Measurements from ENCODE around the gene ADGRB3.
"Not testable (repeated sequence)": the region's sequence is repeated elsewhere in the genome, so short reads cannot be mapped to it uniquely, and the experiment has no call there.

The ADGRB3 gene

DNA sequence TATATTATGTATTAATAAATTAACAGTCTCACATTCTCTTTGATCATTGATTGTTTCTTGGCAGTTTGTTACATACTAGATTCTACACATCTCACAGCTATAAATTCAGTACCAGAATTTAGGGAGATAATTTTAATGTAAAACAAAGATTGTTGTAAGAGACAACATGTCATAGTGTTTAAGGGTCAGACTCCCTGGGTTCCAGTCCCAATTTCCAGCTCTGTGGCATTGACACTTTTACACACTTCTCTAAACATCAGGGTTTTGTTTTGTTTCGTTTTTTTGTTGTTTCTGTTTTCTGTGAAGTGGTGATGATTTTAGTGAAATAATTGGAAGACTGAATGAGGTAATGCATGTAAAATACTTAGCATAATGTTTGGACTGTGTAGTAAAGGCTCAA lies 19.9 kb downstream of the ADGRB3 start:
- DNase-seq (ENCODE audit: insufficient read length, low spot score) (no peak), FAIRE-seq (no peak)
- TF ChIP-seq POLR2A (IDR thresholded peaks at IDR 0.05; ENCODE audit: low read depth, low read length) = no peak

DNA sequence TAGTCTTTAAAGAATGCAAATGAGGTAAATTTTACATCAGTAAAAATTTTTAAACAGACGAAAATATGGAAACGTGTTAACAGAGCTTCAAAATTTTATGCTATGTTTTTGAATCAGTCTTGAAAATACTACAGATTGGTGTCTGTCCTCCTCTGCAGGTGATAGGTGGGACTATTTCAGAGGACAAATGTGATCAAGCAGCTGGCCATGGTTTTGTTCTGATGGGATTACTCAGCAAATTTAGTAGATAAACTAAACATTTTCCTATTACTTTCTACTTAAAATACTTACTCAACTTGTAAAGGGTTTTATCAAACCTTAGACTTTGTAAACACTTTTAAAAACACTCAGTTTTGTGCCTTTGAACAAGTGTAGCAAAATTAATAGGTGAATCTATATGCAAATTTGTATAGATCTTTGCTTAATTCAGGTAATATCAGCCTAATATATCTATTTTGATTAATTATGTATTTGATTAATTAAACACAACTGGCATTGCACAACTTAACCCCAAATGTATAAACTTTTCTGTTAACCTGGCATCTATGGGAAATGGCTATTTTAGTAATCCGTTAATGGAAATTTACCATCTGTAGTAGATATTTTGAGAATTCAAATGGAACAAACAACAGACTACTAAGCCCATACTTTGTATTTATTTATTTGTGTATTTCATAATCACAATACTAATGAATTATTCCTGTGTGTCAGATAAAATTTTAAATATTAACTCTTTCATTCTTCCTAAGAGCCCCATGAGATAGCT lies 22.5 kb downstream of the ADGRB3 start:
- DNase-seq (ENCODE audit: insufficient read length, low spot score) (no peak), FAIRE-seq (no peak)
- TF ChIP-seq POLR2A (IDR thresholded peaks at IDR 0.05; ENCODE audit: low read depth, low read length) = no peak

DNA sequence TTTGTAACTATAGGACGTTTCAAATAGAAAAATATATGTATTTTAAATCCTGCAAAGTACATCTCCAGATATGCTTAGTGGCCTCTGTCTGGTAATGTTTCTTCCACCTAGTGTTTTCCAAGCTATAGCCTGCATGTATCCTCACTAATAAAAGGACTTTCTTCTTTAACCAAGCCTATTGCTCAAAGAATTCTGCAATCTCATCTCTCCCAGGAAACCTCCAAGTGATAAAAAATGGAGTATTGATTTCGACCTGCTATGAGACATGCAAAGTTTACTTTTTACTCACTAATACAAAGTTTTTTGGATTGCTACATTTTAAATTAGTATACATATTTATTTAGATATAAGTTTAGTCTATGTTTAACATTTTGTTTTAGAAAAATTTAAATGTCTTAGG lies 23.3 kb downstream of the ADGRB3 start:
- FAIRE-seq (no peak), DNase-seq (ENCODE audit: insufficient read length, low spot score) (no peak)
- TF ChIP-seq POLR2A (IDR thresholded peaks at IDR 0.05; ENCODE audit: low read depth, low read length) = no peak

DNA sequence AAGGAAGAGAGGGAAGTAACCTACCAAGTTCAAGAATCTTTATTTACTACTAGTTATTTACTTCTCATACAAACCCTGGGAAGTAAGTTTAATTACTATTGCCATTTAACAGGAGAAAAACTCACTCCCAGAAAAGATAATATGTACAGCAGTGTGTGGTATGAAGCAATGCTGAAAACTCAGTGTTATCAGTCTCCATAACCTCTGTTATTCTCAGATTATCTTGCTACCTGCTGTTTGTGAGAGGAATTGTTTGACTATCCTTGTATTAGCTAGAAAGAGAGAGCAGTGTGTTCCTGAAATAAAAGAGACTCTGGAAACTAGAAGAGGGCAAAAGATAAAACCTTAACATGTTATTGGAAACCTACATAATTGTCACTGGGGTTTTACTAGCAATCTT lies 38.2 kb downstream of the ADGRB3 start:
- FAIRE-seq = no peak
- no peak for TF ChIP-seq POLR2A (IDR thresholded peaks at IDR 0.05; ENCODE audit: low read depth, low read length)
- no peak for DNase-seq (ENCODE audit: insufficient read length, low spot score)

DNA sequence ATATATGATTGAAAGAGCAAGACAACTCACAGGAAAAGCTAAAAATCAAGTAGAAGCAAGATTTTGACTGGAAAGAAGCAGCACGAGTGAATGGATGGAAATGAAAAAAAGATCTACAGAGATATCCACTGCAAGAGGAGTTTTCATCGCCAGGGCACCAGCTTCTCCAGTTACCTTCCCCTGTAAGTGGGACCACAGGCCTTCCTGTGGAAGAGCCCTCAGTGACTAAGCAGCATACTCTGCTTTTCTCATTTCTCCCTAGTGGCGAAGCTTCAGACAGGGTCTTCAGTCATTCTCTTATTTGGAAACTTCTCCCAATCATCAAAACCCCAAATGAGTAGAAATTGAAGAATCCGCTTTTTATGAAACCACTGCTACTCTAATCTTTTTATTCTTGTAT lies 40.5 kb downstream of the ADGRB3 start:
- FAIRE-seq = no peak
- no peak for DNase-seq (ENCODE audit: insufficient read length, low spot score)
- no peak for TF ChIP-seq POLR2A (IDR thresholded peaks at IDR 0.05; ENCODE audit: low read depth, low read length)

DNA sequence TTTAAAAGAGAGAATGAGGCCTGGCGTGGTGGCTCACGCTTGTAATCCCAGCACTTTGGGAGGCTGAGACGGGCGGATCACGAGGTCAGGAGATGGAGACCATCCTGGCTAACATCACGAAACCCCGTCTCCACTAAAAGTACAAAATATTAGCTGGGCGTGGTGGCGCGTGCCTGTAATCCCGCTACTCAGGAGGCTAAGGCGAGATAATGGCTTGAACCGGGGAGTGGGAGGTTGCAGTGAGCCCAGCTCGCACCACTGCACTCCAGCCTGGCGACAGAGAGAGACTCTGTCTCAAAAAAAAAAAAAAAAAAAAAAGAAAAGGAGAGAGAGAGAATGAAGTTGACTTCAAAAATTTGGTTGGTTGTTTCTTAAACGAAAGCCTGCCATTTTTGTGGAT lies 41.0 kb downstream of the ADGRB3 start:
- not testable (repeated sequence) for DNase-seq (ENCODE audit: insufficient read length, low spot score); FAIRE-seq

DNA sequence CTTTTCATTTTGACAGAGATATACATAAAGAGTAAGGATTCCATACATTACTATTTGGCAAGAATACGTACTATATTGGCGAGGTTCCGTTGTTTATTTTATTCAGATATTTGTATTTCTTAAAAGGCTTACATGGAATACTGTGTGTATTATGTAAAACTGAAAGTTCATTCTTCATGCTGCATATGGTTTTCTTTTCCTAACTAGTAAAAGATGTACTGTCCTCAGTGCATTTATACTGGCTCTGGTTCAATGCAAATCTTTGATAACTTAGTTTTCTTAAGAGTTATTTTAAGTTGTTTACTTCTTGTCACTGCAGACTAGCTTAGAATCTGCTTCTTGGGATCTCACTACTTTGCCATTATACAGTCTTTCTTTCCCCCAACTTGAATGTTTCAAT lies 42.0 kb downstream of the ADGRB3 start:
- no peak for TF ChIP-seq POLR2A (IDR thresholded peaks at IDR 0.05; ENCODE audit: low read depth, low read length)
- no peak for DNase-seq (ENCODE audit: insufficient read length, low spot score)
- FAIRE-seq = no peak

DNA sequence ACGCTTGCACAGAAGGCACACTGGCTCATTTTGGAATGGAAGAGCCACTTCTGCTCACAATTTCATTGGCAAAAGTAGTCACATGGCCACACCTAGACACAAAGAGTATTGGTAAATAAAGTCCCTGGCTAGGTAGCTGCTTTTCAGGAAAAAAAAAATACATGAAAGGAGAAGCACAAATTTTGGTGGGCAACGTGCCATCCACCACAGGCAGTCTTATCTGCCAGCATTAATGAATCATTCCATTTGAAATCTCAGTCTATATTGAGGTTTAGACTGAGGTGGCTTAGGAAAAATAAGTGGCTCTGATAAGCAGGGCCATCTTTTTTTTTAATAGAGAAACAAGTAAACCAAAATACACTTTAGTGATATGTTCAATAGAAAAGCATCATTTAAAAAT lies 44.3 kb downstream of the ADGRB3 start:
- no peak for TF ChIP-seq POLR2A (IDR thresholded peaks at IDR 0.05; ENCODE audit: low read depth, low read length)
- FAIRE-seq = no peak
- DNase-seq (ENCODE audit: insufficient read length, low spot score) = no peak

DNA sequence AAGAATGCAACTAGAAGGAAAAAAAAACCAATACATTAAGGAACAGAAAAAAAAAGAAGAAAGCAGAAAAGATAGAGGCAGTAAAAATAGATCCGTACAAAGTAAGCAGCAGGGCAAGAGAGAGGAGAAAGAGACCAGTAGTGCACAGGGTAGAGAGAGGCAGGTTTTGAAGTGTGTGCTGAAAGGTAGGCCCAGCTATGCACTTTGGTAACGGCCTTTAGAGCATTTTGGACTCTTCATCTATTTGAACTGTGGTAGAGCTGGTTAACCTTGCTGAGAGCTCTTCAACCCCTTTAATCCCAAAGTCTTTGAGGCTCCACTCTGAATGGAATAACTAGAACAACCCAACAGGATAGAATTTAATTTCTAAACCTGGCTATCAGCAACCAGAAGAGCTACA lies 45.2 kb downstream of the ADGRB3 start:
- FAIRE-seq = no peak
- no peak for TF ChIP-seq POLR2A (IDR thresholded peaks at IDR 0.05; ENCODE audit: low read depth, low read length)

DNA sequence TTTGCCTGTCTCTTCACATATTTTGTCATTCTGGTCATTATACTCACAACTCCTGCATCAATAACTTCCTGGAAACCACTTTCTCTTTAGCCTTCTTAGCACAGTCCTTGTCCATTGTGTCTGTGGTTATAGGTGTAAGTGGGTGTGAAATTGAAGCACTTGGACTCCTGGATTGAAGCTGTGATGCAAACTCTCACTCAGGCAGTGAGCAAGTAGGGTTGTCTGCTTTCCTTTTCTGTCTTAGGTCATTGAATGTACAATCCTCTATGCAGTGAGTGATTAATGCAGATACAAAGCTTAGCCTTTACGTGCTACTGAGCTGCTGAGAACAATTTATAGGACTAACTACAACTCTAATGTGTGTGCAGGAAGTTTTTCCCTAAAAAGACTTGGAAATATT lies 54.8 kb downstream of the ADGRB3 start:
- no peak for DNase-seq (ENCODE audit: insufficient read length, low spot score)
- peak; percentile 72 for FAIRE-seq

More for the DNA sequence above, 45.2 kb downstream of the ADGRB3 start:
- no peak for DNase-seq (ENCODE audit: insufficient read length, low spot score)

DNA sequence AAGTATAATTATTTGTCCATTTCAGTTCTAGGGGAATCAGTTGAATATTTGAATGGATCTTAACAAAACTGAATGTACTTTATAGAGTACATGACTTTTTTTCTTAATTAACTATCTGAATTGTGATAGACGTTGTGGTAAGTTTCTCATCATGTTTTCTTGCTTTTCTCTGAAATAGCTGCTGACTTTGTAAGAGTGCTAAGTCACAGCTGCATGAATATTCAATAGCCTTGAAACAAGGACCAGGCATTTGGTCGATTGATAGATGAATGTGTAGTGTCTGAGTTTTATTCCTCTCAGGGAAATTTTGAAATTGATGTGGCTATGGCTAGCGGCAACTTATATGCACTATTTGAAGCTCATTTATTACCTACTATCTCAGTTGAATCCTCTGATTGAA lies 56.0 kb downstream of the ADGRB3 start:
- DNase-seq (ENCODE audit: insufficient read length, low spot score) (no peak), FAIRE-seq (no peak)
- TF ChIP-seq POLR2A (IDR thresholded peaks at IDR 0.05; ENCODE audit: low read depth, low read length) = no peak

More for the DNA sequence above, 54.8 kb downstream of the ADGRB3 start:
- no peak for TF ChIP-seq POLR2A (IDR thresholded peaks at IDR 0.05; ENCODE audit: low read depth, low read length)

DNA sequence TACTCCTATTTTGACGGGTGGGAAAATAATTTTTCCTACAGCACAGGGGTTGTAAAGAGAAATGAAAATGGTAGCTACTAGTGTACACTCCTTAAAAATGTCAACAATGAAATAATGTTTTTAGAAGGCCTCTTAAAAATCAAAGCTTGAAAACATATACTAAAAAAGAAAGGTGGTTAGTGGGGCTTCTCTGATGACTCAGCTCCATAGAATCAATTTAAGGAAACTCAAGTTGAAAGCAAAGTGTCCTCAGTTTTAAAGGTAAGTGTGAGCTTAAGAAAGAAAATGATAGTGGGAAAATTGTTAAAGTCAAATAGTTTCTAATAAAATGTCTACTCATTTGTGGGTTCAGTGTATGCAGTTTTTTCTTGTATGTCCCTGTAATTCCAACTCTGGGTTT lies 58.2 kb downstream of the ADGRB3 start:
- FAIRE-seq (no peak), DNase-seq (ENCODE audit: insufficient read length, low spot score) (no peak)
- TF ChIP-seq POLR2A (IDR thresholded peaks at IDR 0.05; ENCODE audit: low read depth, low read length) = no peak

DNA sequence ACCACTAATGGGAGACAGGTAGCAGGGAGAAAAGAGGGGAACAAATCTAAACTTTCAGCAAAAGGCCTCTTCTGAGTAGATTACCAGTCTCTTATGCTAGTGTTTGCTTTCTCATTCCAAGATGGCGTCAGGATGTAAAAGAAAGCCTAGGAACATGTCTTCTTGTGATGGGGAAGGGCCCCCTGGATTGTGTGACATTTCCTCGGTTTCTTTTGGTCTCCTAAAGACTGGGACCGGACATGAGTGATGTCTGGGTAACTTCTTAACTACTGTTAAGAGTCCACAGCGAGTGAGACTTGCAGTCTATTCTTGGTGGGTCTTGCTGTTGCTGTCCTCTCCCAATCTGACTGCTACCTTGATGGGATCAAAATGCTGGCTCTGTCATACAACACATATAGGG lies 60.3 kb downstream of the ADGRB3 start:
- DNase-seq (ENCODE audit: insufficient read length, low spot score) = no peak
- no peak for FAIRE-seq

DNA sequence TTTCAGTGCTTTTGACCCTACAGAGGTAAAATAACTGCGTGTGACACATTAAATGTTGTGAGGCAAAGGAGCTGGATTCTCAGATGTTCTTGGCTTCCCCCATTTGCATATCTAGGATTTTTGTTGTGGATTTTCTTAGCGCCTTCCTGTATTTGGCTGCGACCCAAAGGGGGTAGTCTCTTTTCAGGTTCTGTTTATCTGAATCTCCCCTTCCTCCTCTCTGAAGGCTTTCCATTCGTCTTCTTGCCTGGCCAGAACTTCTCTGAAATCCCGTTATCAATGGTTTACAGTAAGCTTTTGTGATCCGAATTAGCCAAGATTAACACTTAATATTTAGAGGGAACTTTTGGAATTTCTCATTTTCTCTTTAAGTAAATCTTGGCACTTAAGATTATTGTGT lies 60.8 kb downstream of the ADGRB3 start:
- TF ChIP-seq POLR2A (IDR thresholded peaks at IDR 0.05; ENCODE audit: low read depth, low read length) = no peak
- no peak for DNase-seq (ENCODE audit: insufficient read length, low spot score)
- FAIRE-seq = no peak

More for the DNA sequence above, 60.3 kb downstream of the ADGRB3 start:
- no peak for TF ChIP-seq POLR2A (IDR thresholded peaks at IDR 0.05; ENCODE audit: low read depth, low read length)

DNA sequence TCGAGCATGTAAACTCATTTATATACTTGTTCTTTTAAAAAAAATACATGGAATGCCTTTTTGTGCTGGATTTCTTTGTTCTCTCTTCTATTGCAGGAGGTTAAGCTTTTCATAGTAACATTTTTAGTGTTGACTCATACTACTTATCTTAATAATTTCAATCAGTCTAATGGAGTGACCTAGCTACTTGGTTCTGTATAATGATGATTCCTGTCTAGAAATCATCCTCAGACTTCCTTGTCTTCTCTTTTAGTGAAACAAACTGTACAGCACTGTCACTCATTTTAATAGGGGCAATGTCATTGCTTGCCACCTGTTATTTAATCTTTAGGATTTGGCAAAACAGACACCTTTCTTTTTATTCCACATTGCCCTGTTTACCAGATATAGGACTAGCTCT lies 62.3 kb downstream of the ADGRB3 start:
- TF ChIP-seq POLR2A (IDR thresholded peaks at IDR 0.05; ENCODE audit: low read depth, low read length) = no peak
- DNase-seq (ENCODE audit: insufficient read length, low spot score) (no peak), FAIRE-seq (no peak)

DNA sequence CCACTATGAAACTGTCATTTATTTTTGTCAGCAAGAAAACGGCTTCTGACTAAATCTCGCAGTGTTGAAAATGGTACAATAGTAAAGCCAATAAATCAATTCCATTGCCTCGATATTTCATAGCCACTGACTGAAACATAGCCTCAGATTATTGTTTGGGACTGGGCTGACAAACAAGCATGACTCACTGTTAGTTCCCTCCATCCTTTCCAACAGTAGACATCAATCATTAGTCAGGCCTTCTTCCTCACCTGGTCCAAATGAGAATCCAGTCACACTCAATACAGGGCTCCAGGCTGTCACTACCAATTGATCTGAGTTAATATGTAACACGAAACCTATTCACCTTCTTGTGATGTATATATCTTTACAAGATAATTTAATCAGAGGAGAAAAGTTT lies 66.1 kb downstream of the ADGRB3 start:
- no peak for TF ChIP-seq POLR2A (IDR thresholded peaks at IDR 0.05; ENCODE audit: low read depth, low read length)
- no peak for DNase-seq (ENCODE audit: insufficient read length, low spot score)
- no peak for FAIRE-seq

All from H54 (cell line).